Neuronal stem cell (in vitro differentiated cells): ENCODE measurements around the gene MYO3B.

Source experiments
- DNase-seq: peaks from one replicate; pipeline ENCODE4 v3.0.0-alpha.2; 2013; ENCODE audit warnings: low spot score
- H2AFZ ChIP-seq: one replicate; pipeline ENCODE4 v1.6.1; 2013; ENCODE audit warnings: mild to moderate bottlenecking, low read length, inconsistent platforms
- H2AK5ac ChIP-seq: 2 replicates; pipeline ENCODE4 v1.6.1; 2013; ENCODE audit warnings: low read depth, mild to moderate bottlenecking, inconsistent platforms, low read length, moderate library complexity, mixed read lengths
- H2BK120ac ChIP-seq: 2 replicates; pipeline ENCODE4 v1.6.1; 2013; ENCODE audit warnings: low read depth, mild to moderate bottlenecking, inconsistent platforms, low read length, moderate library complexity, mixed read lengths
- H2BK12ac ChIP-seq: one replicate; pipeline ENCODE4 v1.6.1; 2013; ENCODE audit warnings: low read length, inconsistent platforms
- H2BK15ac ChIP-seq: 2 replicates; pipeline ENCODE4 v1.6.1; 2013; ENCODE audit warnings: mild to moderate bottlenecking, low read length, inconsistent platforms, mixed read lengths
- H2BK5ac ChIP-seq: one replicate; pipeline ENCODE4 v1.6.1; 2013; ENCODE audit warnings: inconsistent platforms, mild to moderate bottlenecking, low read length, moderate library complexity
- H3K14ac ChIP-seq: one replicate; pipeline ENCODE4 v1.6.1; 2013; ENCODE audit warnings: low read length, inconsistent platforms
- H3K18ac ChIP-seq: 2 replicates; pipeline ENCODE4 v1.6.1; 2013; ENCODE audit warnings: low read length, inconsistent platforms
- H3K23ac ChIP-seq: 2 replicates; pipeline ENCODE4 v1.6.1; 2013; ENCODE audit warnings: low read depth, mild to moderate bottlenecking, mixed read lengths, low read length, inconsistent platforms; ENCODE audit not compliant: poor library complexity
- H3K27ac ChIP-seq: replicated peaks from 3 replicates; pipeline ENCODE4 v1.5.1; 2013; ENCODE audit warnings: low read length, inconsistent platforms
- H3K27me3 ChIP-seq, 3 experiments: 2 replicates each; pipeline ENCODE4 v1.6.1; 2013; ENCODE audit warnings: low read length in 3 of 3, mild to moderate bottlenecking in 2 of 3, inconsistent platforms in 1 of 3, low read depth in 1 of 3, mixed read lengths in 1 of 3, moderate library complexity in 1 of 3; ENCODE audit not compliant: control insufficient read depth in 3 of 3, insufficient read depth in 3 of 3
- H3K36me3 ChIP-seq, 2 donors: replicated peaks in 1 of 2; 2 replicates each; pipeline ENCODE4 v1.6.1; 2013; ENCODE audit warnings: low read length in 2 of 2; ENCODE audit not compliant: control insufficient read depth in 2 of 2, insufficient read depth in 2 of 2
- H3K4ac ChIP-seq: 2 replicates; pipeline ENCODE4 v1.6.1; 2013; ENCODE audit warnings: inconsistent platforms, mild to moderate bottlenecking, low read length, moderate library complexity
- H3K4me1 ChIP-seq, 2 donors: 1 replicate in 1 of 2; 2 replicates in 1 of 2; pipeline ENCODE4 v1.6.1; 2013; ENCODE audit warnings: low read length in 2 of 2, low read depth in 1 of 2; ENCODE audit not compliant: control insufficient read depth in 2 of 2, insufficient read depth in 1 of 2
- H3K4me2 ChIP-seq: one replicate; pipeline ENCODE4 v1.6.1; 2013; ENCODE audit warnings: mild to moderate bottlenecking, low read length, inconsistent platforms; ENCODE audit not compliant: insufficient read depth, poor library complexity, severe bottlenecking
- H3K4me3 ChIP-seq, 2 donors: 2 replicates each; pipeline ENCODE4 v1.5.1; 2013; ENCODE audit warnings: low read length in 2 of 2, mild to moderate bottlenecking in 2 of 2, inconsistent platforms in 1 of 2, moderate library complexity in 1 of 2
- H3K79me1 ChIP-seq: one replicate; pipeline ENCODE4 v1.6.1; 2013; ENCODE audit warnings: low read depth, mild to moderate bottlenecking, inconsistent platforms, low read length, moderate library complexity
- H3K9ac ChIP-seq: one replicate; pipeline ENCODE4 v1.6.1; 2013; ENCODE audit warnings: mild to moderate bottlenecking, low read depth, low read length, inconsistent platforms; ENCODE audit not compliant: poor library complexity
- H3K9me3 ChIP-seq, 2 donors: replicated peaks in 1 of 2; 2 replicates each; pipeline versions ENCODE3 to v1.6.1; 2013; ENCODE audit warnings: low read length in 2 of 2, mild to moderate bottlenecking in 2 of 2, inconsistent platforms in 1 of 2, low read depth in 1 of 2, mixed read lengths in 1 of 2, moderate library complexity in 1 of 2; ENCODE audit not compliant: control insufficient read depth in 2 of 2, insufficient read depth in 1 of 2
- H4K8ac ChIP-seq: one replicate; pipeline ENCODE4 v1.6.1; 2013; ENCODE audit warnings: low read depth, mild to moderate bottlenecking, inconsistent platforms, low read length, moderate library complexity
- H4K91ac ChIP-seq: one replicate; pipeline ENCODE4 v1.6.1; 2013; ENCODE audit warnings: low read length, low read depth, mild to moderate bottlenecking, inconsistent platforms; ENCODE audit not compliant: poor library complexity
- WGBS, 2 donors: extraction: QIAGEN DNeasy Blood & Tissue Kit; methylation state at CpG; one replicate each; pipeline ENCODE4 v1.1.7; 2013; ENCODE audit warnings: missing lambda C conversion rate in 2 of 2, mixed read lengths in 1 of 2; ENCODE audit not compliant: insufficient read length in 2 of 2, insufficient replicate concordance in 1 of 2; ENCODE audit errors: extremely low coverage in 2 of 2; 5-methylcytosine and 5-hydroxymethylcytosine counted together

The MYO3B gene

GRCh38 chr2:170305711-170306110 lies 127.8 kb downstream of the MYO3B start:
- no CpG with 5 or more reads among the region's 2 CpGs for WGBS, 2 donors

GRCh38 chr2:170306293-170306873 lies 128.4 kb downstream of the MYO3B start:
- Histone ChIP-seq H3K18ac (no peak overlapping the region), H2BK12ac (no peak overlapping the region), H3K27me3 (no peaks in the 10 kb centered on the region), H3K79me1 (no peaks in the 10 kb centered on the region), H4K91ac (no peak overlapping the region), H3K4me1 (peaks cover 0 to 11% of the 10 kb centered on the region in 2 donors), H4K8ac (no peak overlapping the region), H2BK120ac (no peak overlapping the region), H3K4me3 (no peak overlapping the region), H2BK15ac (no peak overlapping the region), H2AFZ (no peak overlapping the region), H2BK5ac (no peak overlapping the region), H3K4me2 (no peak overlapping the region), H3K9me3 (no peaks in the 10 kb centered on the region), H3K23ac (no peak overlapping the region), H3K14ac (no peak overlapping the region), H2AK5ac (no peak overlapping the region), H3K9ac (no peak overlapping the region), H3K36me3 (no peaks in the 10 kb centered on the region), H3K27ac (no peak overlapping the region), H3K4ac (no peak overlapping the region)
- no peak for DNase-seq
- WGBS, 2 donors, result no CpG with 5 or more reads among the region's 5 CpGs

More at GRCh38 chr2:170305711-170306110, 127.8 kb downstream of the MYO3B start:
- no peak for DNase-seq
- no peak overlapping the region for H4K91ac ChIP-seq
- no peak overlapping the region for H3K9ac ChIP-seq
- peaks cover 0 to 8% of the 10 kb centered on the region in 2 donors for H3K4me1 ChIP-seq
- no peaks in the 10 kb centered on the region for H3K27me3 ChIP-seq
- no peaks in the 10 kb centered on the region for H3K9me3 ChIP-seq
- no peak overlapping the region for H3K4ac ChIP-seq
- no peak overlapping the region for H3K18ac ChIP-seq
- no peak overlapping the region for H3K4me2 ChIP-seq
- no peaks in the 10 kb centered on the region for H3K36me3 ChIP-seq
- H3K23ac ChIP-seq, result no peak overlapping the region
- no peak overlapping the region for H2BK12ac ChIP-seq
- no peak overlapping the region for H2BK120ac ChIP-seq
- no peak overlapping the region for H2BK15ac ChIP-seq
- no peak overlapping the region for H2AK5ac ChIP-seq
- no peak overlapping the region for H3K4me3 ChIP-seq
- no peak overlapping the region for H3K27ac ChIP-seq
- H2BK5ac ChIP-seq, result no peak overlapping the region
- no peak overlapping the region for H4K8ac ChIP-seq
- H3K79me1 ChIP-seq, result no peaks in the 10 kb centered on the region
- no peak overlapping the region for H2AFZ ChIP-seq
- H3K14ac ChIP-seq, result no peak overlapping the region

GRCh38 chr2:170307052-170307451 lies 129.1 kb downstream of the MYO3B start:
- Histone ChIP-seq H3K9me3 (no peaks in the 10 kb centered on the region), H3K18ac (no peak overlapping the region), H2BK120ac (no peak overlapping the region), H3K9ac (no peak overlapping the region), H3K23ac (no peak overlapping the region), H3K4me1 (peaks cover 0 to 16% of the 10 kb centered on the region in 2 donors), H4K8ac (no peak overlapping the region), H3K14ac (no peak overlapping the region), H3K4me3 (no peak overlapping the region), H2AK5ac (no peak overlapping the region), H3K4ac (no peak overlapping the region), H2BK15ac (no peak overlapping the region), H4K91ac (no peak overlapping the region), H2AFZ (no peak overlapping the region), H3K36me3 (no peaks in the 10 kb centered on the region), H3K79me1 (no peaks in the 10 kb centered on the region), H2BK12ac (no peak overlapping the region), H2BK5ac (no peak overlapping the region), H3K4me2 (no peak overlapping the region), H3K27ac (no peak overlapping the region), H3K27me3 (no peaks in the 10 kb centered on the region)
- no peak for DNase-seq
- no CpG with 5 or more reads among the region's 2 CpGs for WGBS, 2 donors

GRCh38 chr2:170307555-170308351 lies 129.8 kb downstream of the MYO3B start:
- no peak overlapping the region for H3K4me2 ChIP-seq
- H3K4me1 ChIP-seq, result peaks cover 0 to 23% of the 10 kb centered on the region in 2 donors
- no peaks in the 10 kb centered on the region for H3K27me3 ChIP-seq
- H2BK120ac ChIP-seq, result no peak overlapping the region
- H2BK15ac ChIP-seq, result no peak overlapping the region
- H3K79me1 ChIP-seq, result no peaks in the 10 kb centered on the region
- no peak overlapping the region for H3K14ac ChIP-seq
- H3K18ac ChIP-seq, result no peak overlapping the region
- no peak for DNase-seq
- H2AFZ ChIP-seq, result no peak overlapping the region
- no peak overlapping the region for H2BK12ac ChIP-seq
- no peak overlapping the region for H3K27ac ChIP-seq
- H3K23ac ChIP-seq, result no peak overlapping the region
- no peak overlapping the region for H3K9ac ChIP-seq
- WGBS, 2 donors, result no CpG with 5 or more reads among the region's 4 CpGs
- no peaks in the 10 kb centered on the region for H3K9me3 ChIP-seq
- H4K8ac ChIP-seq, result no peak overlapping the region
- H2BK5ac ChIP-seq, result no peak overlapping the region
- H3K4me3 ChIP-seq, result no peak overlapping the region
- H2AK5ac ChIP-seq, result no peak overlapping the region
- no peak overlapping the region for H4K91ac ChIP-seq
- no peaks in the 10 kb centered on the region for H3K36me3 ChIP-seq
- H3K4ac ChIP-seq, result no peak overlapping the region
